Spleen (tissue), 11 donors: ENCODE data around the gene FITM1. TPM values are rescaled to one million over a fixed set of nuclear protein-coding genes. Genes with fewer than 3 reads are reported as not detected.

Experiments used
- DNase-seq: peaks from one replicate; pipeline ENCODE4 v3.0.0-alpha.2; 2020
- H3K27ac ChIP-seq, 8 donors: fragments of 200-600 bp; sonication (generic) in 7 of 8; 1 replicate in 4 of 8; 2 replicates in 4 of 8; pipeline versions ENCODE4 v1.5.0 to v1.8.0; 2016 to 2021; ENCODE audit warnings: inconsistent platforms in 4 of 8, mild to moderate bottlenecking in 4 of 8, moderate library complexity in 1 of 8
- H3K27me3 ChIP-seq, 7 donors: fragments of 200-600 bp; sonication (generic) in 6 of 7; replicated peaks in 1 of 7; 1 replicate in 4 of 7; 2 replicates in 3 of 7; pipeline versions ENCODE4 v1.5.0 to v1.8.0; 2016 to 2021; ENCODE audit warnings: inconsistent platforms in 3 of 7, mild to moderate bottlenecking in 1 of 7
- H3K36me3 ChIP-seq, 6 donors: fragments of 200-600 bp; sonication (generic) in 5 of 6; 1 replicate in 4 of 6; 2 replicates in 2 of 6; pipeline versions ENCODE4 v1.5.0 to v1.8.0; 2016 to 2021; ENCODE audit warnings: inconsistent platforms in 2 of 6
- H3K4me1 ChIP-seq, 6 donors: fragments of 200-600 bp; sonication (generic) in 5 of 6; 1 replicate in 3 of 6; 2 replicates in 3 of 6; pipeline versions ENCODE4 v1.5.0 to v1.8.0; 2016 to 2021; ENCODE audit warnings: inconsistent platforms in 3 of 6
- H3K4me3 ChIP-seq, 8 donors: fragments of 200-600 bp; sonication (generic) in 7 of 8; 1 replicate in 4 of 8; 2 replicates in 4 of 8; pipeline versions ENCODE4 v1.5.0 to v1.8.0; 2016 to 2021; ENCODE audit warnings: inconsistent platforms in 4 of 8, mild to moderate bottlenecking in 4 of 8, moderate library complexity in 2 of 8
- H3K9me3 ChIP-seq, 8 donors: fragments of 200-600 bp; sonication (generic) in 7 of 8; 1 replicate in 4 of 8; 2 replicates in 4 of 8; pipeline versions ENCODE4 v1.5.0 to v1.8.0; 2016 to 2021; ENCODE audit warnings: inconsistent platforms in 4 of 8
- POLR2A ChIP-seq, 3 donors: fragments of 450-650 bp; IDR thresholded peaks; one replicate each; pipeline ENCODE4 v1.5.1; 2017; ENCODE audit warnings: antibody characterized with exemption in 3 of 3, mild to moderate bottlenecking in 1 of 3
- POLR2AphosphoS5 ChIP-seq, 3 donors: sonication (generic); formaldehyde crosslinking; IDR thresholded peaks; one replicate each; pipeline ENCODE4 v1.5.1; 2017; ENCODE audit warnings: antibody characterized with exemption in 3 of 3
- WGBS, 5 donors: extraction: QIAGEN DNeasy Blood & Tissue Kit in 3 of 5; methylation state at CpG; one replicate each; pipeline versions ENCODE4 v1.1.5 to v1.1.7; 2013 to 2018; 5-methylcytosine and 5-hydroxymethylcytosine counted together
- intact Hi-C: fragments of 100-400 bp; cut with DNase I; formaldehyde crosslinking; loops from one replicate; pipeline ENCODE4 v1.15.0; 2023; ENCODE audit warnings: low total_unique reads
- polyA plus RNA-seq, 3 donors: library from polyadenylated mRNA; stranded (reverse); fragments of 200-250 nt; gene quantifications; one replicate each; pipeline ENCODE4 v1.2.1, GENCODE V29; 2013
- total RNA-seq, 7 donors: library from RNA; depleted of rRNA in 3 of 7; stranded (reverse); fragments of >200 nt in 3 of 7; fragmentation: NEBNext Ultra II Directional in 4 of 7; extraction: Animal tissue kit (Norgen Biotek cat#: 25700) in 4 of 7; gene quantifications; one replicate each; pipeline versions ENCODE4 v1.1.0 to v1.2.1, GENCODE V29; 2016 to 2021
- TF ChIP-seq, protein P1 (sequence below), 11 experiments: fragments of 200-600 bp in 7 of 11; fragments of 450-650 bp in 4 of 11; sonication (generic) in 4 of 11; IDR thresholded peaks in 8 of 11; conservative IDR thresholded peaks in 3 of 11; 1 replicate in 7 of 11; 2 replicates in 4 of 11; pipeline versions ENCODE4 v1.4.0 to v1.8.0; 2016 to 2021; ENCODE audit warnings: antibody characterized with exemption in 11 of 11, inconsistent platforms in 4 of 11, mild to moderate bottlenecking in 1 of 11
- donor health status: healthy with polysubstance abuse.
- donor health status: DM: no; HTN: no; CAD: no; lungs with moderate emphysema.
- donor health status: DM: no; HTN: no; CAD: no.
- donor health status: Bipolar disorder and iron deficiency.
- donor health status: healthy.
- donor health status: DM: no; HTN: no; CAD: no.
- donor health status: DM: yes; HTN: yes; CAD: no.

The FITM1 gene
- total and polyA plus RNA-seq, 10 donors = 3.7 to 12.9 (median 8.7) TPM

DNA sequence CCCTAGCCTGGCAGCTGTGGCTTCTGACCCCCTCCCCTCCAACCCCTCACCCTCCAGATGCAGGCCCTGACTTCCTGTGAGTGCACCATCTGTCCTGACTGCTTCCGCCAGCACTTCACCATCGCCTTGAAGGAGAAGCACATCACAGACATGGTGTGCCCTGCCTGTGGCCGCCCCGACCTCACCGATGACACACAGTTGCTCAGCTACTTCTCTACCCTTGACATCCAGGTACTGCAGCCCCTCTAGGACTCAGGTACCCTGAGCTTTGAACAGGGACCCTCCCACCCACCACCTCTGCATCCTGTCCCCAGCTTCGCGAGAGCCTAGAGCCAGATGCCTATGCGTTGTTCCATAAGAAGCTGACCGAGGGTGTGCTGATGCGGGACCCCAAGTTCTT is 24.6 kb downstream of the FITM1 start:
- no peaks in the 10 kb centered on the region for H3K9me3 ChIP-seq
- H3K4me3 ChIP-seq = no peak overlapping the region
- DNase-seq = peak; percentile 54
- peak overlapping the region in 6 of 8 donors; percentile 64 to 84 (median 69) for H3K27ac ChIP-seq
- peaks cover 6 to 100% (median 93%) of the 10 kb centered on the region in 6 donors for H3K36me3 ChIP-seq
- TF ChIP-seq POLR2AphosphoS5 (IDR thresholded peaks at IDR 0.05) = peak in 2 of 3 donors; percentile 22 to 35
- TF ChIP-seq, protein P1, sequence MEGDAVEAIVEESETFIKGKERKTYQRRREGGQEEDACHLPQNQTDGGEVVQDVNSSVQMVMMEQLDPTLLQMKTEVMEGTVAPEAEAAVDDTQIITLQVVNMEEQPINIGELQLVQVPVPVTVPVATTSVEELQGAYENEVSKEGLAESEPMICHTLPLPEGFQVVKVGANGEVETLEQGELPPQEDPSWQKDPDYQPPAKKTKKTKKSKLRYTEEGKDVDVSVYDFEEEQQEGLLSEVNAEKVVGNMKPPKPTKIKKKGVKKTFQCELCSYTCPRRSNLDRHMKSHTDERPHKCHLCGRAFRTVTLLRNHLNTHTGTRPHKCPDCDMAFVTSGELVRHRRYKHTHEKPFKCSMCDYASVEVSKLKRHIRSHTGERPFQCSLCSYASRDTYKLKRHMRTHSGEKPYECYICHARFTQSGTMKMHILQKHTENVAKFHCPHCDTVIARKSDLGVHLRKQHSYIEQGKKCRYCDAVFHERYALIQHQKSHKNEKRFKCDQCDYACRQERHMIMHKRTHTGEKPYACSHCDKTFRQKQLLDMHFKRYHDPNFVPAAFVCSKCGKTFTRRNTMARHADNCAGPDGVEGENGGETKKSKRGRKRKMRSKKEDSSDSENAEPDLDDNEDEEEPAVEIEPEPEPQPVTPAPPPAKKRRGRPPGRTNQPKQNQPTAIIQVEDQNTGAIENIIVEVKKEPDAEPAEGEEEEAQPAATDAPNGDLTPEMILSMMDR (IDR thresholded peaks at IDR 0.05 in 8 of 11, conservative IDR thresholded peaks at IDR 0.05 in 3 of 11) = no peak
- 89 to 93% (median 91%) methylated on average over 10 of the region's 10 CpGs for WGBS, 5 donors
- H3K27me3 ChIP-seq = no peaks in the 10 kb centered on the region
- intact Hi-C loops = no loop called here
- peaks cover 0 to 65% (median 31%) of the 10 kb centered on the region in 6 donors for H3K4me1 ChIP-seq

- H3K4me1 ChIP-seq = peaks cover 8 to 61% (median 33%) of the 10 kb centered on the region in 6 donors
- H3K27me3 ChIP-seq = no peaks in the 10 kb centered on the region
- H3K4me3 ChIP-seq = no peak overlapping the region
- no peak for DNase-seq
- peak overlapping the region in 7 of 8 donors; percentile 21 to 84 (median 69) for H3K27ac ChIP-seq
- intact Hi-C loops = no loop called here
- TF ChIP-seq, protein P1 (IDR thresholded peaks at IDR 0.05 in 8 of 11, conservative IDR thresholded peaks at IDR 0.05 in 3 of 11) = no peak
- TF ChIP-seq POLR2AphosphoS5 (IDR thresholded peaks at IDR 0.05) (no peak), POLR2A (IDR thresholded peaks at IDR 0.05) (no peak)
- WGBS, 5 donors = 86 to 93% (median 87%) methylated on average over 1 of the region's 1 CpG
- H3K9me3 ChIP-seq = no peaks in the 10 kb centered on the region
- H3K36me3 ChIP-seq = peaks cover 0 to 91% (median 82%) of the 10 kb centered on the region in 6 donors
Measured at GRCh38 chr14:24156840-24157239, 26.4 kb downstream of the FITM1 start.

DNA sequence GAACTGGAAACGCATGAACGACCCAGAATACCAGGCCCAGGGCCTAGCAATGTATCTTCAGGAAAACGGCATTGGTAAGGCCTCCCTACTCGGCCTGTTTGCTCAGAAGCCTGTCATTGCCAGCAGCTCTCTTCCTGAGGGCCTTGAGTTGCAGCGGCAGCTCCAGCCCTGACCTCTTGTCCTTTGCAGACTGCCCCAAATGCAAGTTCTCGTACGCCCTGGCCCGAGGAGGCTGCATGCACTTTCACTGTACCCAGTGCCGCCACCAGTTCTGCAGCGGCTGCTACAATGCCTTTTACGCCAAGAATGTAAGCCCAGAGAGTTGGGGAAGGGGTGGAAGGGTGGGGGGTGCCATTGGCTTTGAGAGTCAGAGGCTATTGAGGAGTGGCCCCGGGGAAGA is 26.9 kb downstream of the FITM1 start:
- Histone ChIP-seq H3K9me3 (no peaks in the 10 kb centered on the region), H3K36me3 (peaks cover 0 to 91% (median 77%) of the 10 kb centered on the region in 6 donors), H3K27me3 (no peaks in the 10 kb centered on the region), H3K4me1 (peaks cover 10 to 66% (median 37%) of the 10 kb centered on the region in 6 donors), H3K27ac (peak overlapping the region in 7 of 8 donors; percentile 4 to 84 (median 69)), H3K4me3 (no peak overlapping the region)
- no peak for DNase-seq
- peak; percentile 41 to 79 (median 64) for TF ChIP-seq POLR2AphosphoS5 (IDR thresholded peaks at IDR 0.05)
- TF ChIP-seq, protein P1 (IDR thresholded peaks at IDR 0.05 in 8 of 11, conservative IDR thresholded peaks at IDR 0.05 in 3 of 11) = no peak
- WGBS, 5 donors = 77 to 88% (median 80%) methylated on average over 12 of the region's 12 CpGs
- intact Hi-C loops = no loop called here

DNA sequence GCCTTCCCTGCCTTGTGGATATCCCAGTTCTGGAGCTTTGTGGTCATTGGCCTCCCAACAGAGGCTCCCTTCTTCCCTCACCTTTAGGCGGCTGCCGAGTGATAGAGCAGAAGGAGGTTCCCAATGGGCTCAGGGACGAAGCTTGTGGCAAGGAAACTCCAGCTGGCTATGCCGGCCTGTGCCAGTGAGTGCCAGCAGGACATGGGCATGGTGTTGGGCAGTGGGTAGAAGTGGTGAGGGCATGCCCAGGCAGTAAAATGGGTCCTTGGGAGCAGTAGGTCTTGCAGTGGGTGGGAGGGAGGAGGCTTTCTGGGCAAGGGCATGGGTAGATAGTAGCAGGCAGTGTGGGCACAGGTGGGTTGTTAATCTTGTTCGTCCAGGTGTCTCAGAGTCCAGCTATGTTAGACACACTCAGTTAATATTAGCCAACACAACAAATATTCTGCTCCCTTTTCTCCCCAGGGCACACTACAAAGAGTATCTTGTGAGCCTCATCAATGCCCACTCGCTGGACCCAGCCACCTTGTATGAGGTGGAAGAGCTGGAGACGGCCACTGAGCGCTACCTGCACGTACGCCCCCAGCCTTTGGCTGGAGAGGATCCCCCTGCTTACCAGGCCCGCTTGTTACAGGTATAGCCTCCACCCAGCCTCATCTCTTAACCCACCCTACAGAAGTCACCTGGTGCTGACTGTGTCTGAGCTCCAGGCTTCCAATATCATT is 29.5 kb downstream of the FITM1 start:
- H3K27ac ChIP-seq = peak overlapping the region; percentile 92 to 99 (median 97)
- no peak overlapping the region for H3K4me3 ChIP-seq
- H3K4me1 ChIP-seq = peaks cover 31 to 87% (median 64%) of the 10 kb centered on the region in 6 donors
- peak; percentile 80 for DNase-seq
- 91 to 96% (median 95%) methylated on average over 11 of the region's 11 CpGs for WGBS, 5 donors
- H3K27me3 ChIP-seq = no peaks in the 10 kb centered on the region
- H3K9me3 ChIP-seq = no peaks in the 10 kb centered on the region
- TF ChIP-seq, protein P1 (IDR thresholded peaks at IDR 0.05 in 8 of 11, conservative IDR thresholded peaks at IDR 0.05 in 3 of 11) = no peak
- TF ChIP-seq POLR2AphosphoS5 (IDR thresholded peaks at IDR 0.05) = peak in 2 of 3 donors; percentile 21 to 35
- TF ChIP-seq POLR2A (IDR thresholded peaks at IDR 0.05) = no peak
- peaks cover 16 to 91% (median 76%) of the 10 kb centered on the region in 6 donors for H3K36me3 ChIP-seq
- intact Hi-C loops = no loop called here
